ENCODE results near the gene AKAP5. TPM values are rescaled to one million over a fixed set of nuclear protein-coding genes. Genes with fewer than 3 reads are reported as not detected.

The AKAP5 gene
- total and polyA plus RNA-seq, 2 experiments from 2014 or later = 1.0 to 3.4 TPM

DNA sequence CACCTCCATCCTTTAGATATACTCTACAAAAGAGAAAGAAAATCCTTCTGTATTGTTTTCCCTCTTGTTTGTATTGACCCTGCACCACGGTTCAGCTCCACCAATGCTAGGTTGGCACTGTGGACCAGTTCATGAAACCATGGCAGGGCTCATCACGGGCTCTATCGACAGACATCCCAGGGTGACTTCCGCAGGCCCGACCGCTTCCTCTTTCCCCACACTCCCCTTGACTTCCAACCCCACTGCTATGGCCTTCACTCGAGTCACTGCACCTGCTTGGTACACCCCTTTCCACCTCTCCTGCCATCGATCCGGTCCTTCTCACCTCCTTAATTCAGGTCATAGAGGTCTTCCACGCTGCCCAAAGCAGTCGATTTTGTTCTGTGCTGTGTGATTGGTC lies 21.2 kb upstream of the AKAP5 start:
- Histone ChIP-seq H3K36me3 (ENCODE audit: insufficient read depth) (peaks cover 77% of the 10 kb centered on the region), H3K79me2 (replicated peaks; ENCODE audit: insufficient read depth) (no peaks in the 10 kb centered on the region), H3K4me1 (ENCODE audit: insufficient read depth) (no peaks in the 10 kb centered on the region), H2AFZ (no peak overlapping the region), H3K27ac (ENCODE audit: low read depth) (no peak overlapping the region), H3K4me2 (no peak overlapping the region), H3F3A (replicated peaks; ENCODE audit: low read depth) (peaks cover 11% of the 10 kb centered on the region; the same call in 1 of the 2 replicates), H3K4me3 (no peak overlapping the region), H3K27me3 (ENCODE audit: insufficient read depth) (no peaks in the 10 kb centered on the region), H3K9me2 (ENCODE audit: insufficient read depth) (no peaks in the 10 kb centered on the region), H4K20me1 (replicated peaks; ENCODE audit: insufficient read depth) (peaks cover 19% of the 10 kb centered on the region)
- H3K27ac Mint-ChIP-seq = no peak overlapping the region; the same call in 1 of the 2 replicates
- no peaks in the 10 kb centered on the region for H3K9me3 Mint-ChIP-seq
- H3K36me3 Mint-ChIP-seq (ENCODE audit: low read depth) = peaks cover 83% of the 10 kb centered on the region
- DNase-seq (ENCODE audit: low spot score) = no peak
- TF ChIP-seq EZH2phosphoT487 (IDR thresholded peaks at IDR 0.05; ENCODE audit: unreplicated experiment) (no peak), STAT1 (IDR thresholded peaks at IDR 0.05; ENCODE audit: unreplicated experiment) (no peak), CREB1 (CRISPR knock-in tag; IDR thresholded peaks at IDR 0.05; ENCODE audit: low read depth) (no peak), ZNF331 (CRISPR knock-in tag; IDR thresholded peaks at IDR 0.05; ENCODE audit: low read depth) (no peak), CTCF (conservative IDR thresholded peaks at IDR 0.05; ENCODE audit: low read depth in 2 of 2) (no peak), EZH2 (IDR thresholded peaks at IDR 0.05; ENCODE audit: low read depth, unreplicated experiment) (no peak), JUNB (IDR thresholded peaks at IDR 0.05; ENCODE audit: unreplicated experiment) (no peak), ETS1 (IDR thresholded peaks at IDR 0.05) (no peak), NANOG (IDR thresholded peaks at IDR 0.05; ENCODE audit: borderline replicate concordance) (no peak), ZNF462 (CRISPR knock-in tag; IDR thresholded peaks at IDR 0.05) (no peak)
- no peak for ATAC-seq
- H3K27me3 Mint-ChIP-seq (ENCODE audit: insufficient read depth, low read depth, poor library complexity) = peaks cover 2% of the 10 kb centered on the region
- no peak overlapping the region for H3K4me3 Mint-ChIP-seq
- no peaks in the 10 kb centered on the region for H3K4me1 Mint-ChIP-seq
